ENCODE measurements around the gene SLC39A13.

The SLC39A13 gene

DNA sequence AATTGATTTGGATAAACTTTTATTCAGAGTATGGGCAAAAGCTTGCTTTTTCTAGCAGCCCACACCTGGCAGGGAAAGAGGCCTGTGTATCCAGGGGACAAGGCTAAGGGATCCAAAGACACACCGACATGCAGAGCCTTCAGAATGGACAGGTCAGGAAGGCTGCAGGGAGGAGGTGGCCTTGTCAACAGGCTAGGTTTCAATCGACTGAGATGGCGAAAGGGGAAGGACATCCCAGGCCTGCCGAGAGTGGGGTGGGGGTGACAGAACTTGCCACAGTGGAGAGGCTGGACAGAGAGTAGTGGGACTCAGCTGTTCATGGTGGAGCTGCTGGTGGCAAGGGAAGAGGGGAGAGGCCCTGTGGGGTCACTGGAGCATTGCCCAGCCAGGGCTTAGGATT lies 5.3 kb upstream of the SLC39A13 start:
- no peak for DNase-seq (ENCODE audit: low read depth)

GRCh38 chr11:47403571-47403970 lies 4.8 kb upstream of the SLC39A13 start:
- DNase-seq (ENCODE audit: low read depth): no peak

DNA sequence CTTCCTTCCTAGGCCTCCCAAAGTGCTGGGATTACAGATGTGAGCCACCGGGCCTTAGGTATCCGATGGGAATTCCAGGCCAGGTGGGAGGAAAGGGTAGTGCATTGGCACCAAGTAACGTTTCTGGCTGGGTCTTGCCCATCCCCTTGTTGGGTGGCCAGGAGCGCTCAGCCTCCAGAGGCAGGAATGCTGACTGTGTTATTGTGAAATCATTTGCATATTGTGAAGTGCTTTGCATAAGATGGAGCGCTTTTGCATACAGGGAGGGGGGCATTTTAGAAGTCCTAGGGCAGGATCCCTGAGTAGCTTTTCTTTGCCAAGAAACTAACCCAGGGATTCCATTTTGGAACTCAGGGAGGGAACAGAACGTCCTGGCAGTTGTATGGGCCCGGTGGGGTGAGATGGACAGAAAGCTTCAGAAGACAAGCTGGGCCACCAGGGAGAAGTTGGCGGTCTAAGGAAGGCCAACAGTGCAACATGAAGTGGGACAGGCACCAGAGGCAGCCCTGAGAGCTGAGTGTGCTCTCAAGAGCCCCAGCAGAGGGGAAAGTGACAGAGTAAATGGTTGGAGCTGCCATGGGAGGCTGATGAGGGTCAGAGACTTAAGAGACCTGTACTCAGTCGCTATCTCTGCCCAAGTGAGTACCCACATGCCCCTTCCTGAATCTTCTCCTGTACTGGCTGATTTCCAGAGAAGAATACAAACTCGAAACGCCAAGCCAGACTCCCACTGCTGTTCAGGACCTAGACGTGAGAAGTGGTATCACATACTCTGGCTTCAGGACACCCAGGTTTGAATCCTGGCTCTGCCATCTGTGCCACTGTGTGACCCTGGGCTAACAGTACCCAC lies 1.3 kb upstream of the SLC39A13 start:
- no peak for DNase-seq (ENCODE audit: low read depth)

- DNase-seq (ENCODE audit: low read depth): no peak
Measured at GRCh38 chr11:47408598-47409439, 429 bp downstream of the SLC39A13 start.

DNA sequence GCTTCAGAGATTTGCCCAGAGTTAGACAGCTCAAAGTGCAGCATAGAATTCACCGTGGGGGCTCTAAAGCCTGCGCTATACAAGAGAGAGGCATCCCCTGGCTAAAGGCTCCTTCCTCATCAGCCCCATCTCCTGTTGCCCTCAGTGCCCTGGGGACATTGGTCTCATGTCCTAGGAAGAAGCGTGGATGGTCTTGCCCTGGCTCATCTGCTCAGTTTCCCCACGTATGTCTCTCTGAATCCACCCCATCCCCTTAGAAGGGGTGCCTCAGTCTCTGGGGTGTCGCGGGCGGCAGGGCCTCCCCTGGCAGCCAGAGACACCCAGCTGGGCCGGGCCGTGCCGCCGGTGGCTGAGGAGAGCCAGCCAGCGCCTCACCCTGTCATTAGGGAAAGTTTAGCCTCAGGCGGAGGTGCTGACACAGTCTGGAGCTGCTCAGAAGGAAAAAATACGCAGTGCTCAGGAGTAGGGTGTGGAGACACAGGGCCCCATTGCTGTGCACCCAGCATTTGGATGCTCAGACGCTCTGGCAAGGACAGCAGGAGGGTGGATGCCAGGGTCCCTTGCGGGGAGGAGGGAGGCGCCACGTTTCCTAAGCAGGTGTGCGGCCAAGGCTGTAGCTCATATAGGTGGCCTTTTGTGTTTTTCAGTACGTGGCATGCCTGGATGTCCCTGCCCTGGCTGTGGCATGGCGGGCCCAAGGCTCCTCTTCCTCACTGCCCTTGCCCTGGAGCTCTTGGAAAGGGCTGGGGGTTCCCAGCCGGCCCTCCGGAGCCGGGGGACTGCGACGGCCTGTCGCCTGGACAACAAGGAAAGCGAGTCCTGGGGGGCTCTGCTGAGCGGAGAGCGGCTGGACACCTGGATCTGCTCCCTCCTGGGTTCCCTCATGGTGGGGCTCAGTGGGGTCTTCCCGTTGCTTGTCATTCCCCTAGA lies 1.3 kb downstream of the SLC39A13 start:
- DNase-seq (ENCODE audit: low read depth): no peak

DNA sequence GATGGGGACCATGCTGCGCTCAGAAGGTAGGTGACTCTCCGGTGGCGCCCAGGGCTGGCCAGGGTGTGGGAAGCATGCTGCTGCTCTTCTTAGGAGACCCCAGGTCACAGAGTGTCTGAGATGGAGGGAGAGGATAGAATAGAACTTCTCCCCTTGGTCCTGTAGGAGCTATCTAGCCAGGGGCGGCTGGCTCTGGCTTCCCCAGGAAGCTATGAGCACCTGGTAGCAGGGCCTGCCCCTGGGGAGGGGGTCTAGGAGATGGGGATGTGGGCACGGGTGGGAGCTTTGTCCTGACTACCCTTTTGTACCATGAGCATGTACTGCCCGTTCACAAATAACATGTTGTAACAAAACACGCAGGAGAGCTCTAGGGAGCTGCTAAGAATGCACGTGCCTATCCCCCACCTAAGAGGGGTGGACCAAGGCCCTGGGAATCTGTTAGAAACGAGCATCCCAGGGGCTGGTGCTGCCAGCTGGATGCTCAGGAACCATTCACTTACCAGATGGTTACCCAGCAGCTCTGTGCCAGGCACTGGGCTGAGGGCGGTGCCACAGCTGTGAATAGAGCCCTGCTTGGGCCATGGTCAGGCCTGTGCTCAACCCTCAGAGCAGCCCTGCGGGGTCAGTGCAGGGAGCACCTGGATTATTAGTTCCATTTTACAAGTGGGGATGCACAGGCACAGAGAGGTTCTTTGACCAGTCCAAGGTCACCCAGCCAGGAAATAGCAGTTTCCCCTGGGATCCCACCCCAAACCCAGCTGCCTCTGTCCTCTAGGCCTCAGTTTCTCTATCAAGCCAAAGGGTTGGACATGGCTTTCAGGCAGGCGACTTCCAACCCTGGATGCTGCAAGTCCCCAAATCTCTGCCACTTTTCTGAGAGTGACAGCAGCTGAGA lies 2.2 kb downstream of the SLC39A13 start:
- DNase-seq (ENCODE audit: low read depth): no peak

- DNase-seq (ENCODE audit: low read depth): peak; percentile 43
Measured at GRCh38 chr11:47411884-47412746, 3.7 kb downstream of the SLC39A13 start.

DNA sequence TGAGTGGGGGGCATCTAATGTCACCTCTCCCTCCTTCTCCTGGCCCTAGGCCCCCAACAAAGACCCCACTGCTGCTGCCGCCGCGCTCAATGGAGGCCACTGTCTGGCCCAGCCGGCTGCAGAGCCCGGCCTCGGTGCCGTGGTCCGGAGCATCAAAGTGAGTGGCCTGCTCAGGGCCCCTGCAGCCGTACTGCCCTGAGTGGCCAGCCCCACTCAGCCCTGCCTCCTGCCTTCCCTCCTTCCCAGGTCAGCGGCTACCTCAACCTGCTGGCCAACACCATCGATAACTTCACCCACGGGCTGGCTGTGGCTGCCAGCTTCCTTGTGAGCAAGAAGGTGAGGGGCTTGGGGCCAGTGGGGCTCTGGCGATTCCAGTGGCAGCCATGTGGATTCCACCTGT lies 5.0 kb downstream of the SLC39A13 start:
- no peak for DNase-seq (ENCODE audit: low read depth)

- DNase-seq (ENCODE audit: low read depth): no peak
Measured at GRCh38 chr11:47413908-47414684, 5.7 kb downstream of the SLC39A13 start.

DNA sequence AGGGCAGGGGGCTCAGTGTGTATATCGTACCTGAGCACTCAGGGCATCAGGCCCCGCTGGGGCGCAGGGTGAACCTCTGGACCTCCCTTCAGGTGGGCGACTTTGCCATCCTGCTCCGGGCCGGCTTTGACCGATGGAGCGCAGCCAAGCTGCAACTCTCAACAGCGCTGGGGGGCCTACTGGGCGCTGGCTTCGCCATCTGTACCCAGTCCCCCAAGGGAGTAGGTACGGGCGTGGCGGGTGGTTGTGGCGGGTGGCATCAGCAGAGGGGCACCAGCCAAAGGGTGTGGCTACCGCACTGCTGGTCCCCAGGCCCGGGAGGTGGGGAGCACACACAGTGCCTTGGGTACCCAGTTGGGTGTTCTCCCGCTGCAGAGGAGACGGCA lies 6.3 kb downstream of the SLC39A13 start:
- DNase-seq (ENCODE audit: low read depth): no peak

GRCh38 chr11:47415091-47415854 lies 6.9 kb downstream of the SLC39A13 start:
- DNase-seq (ENCODE audit: low read depth): no peak

- no peak for DNase-seq (ENCODE audit: low read depth)
Measured at GRCh38 chr11:47415949-47416472, 7.6 kb downstream of the SLC39A13 start.

DNA sequence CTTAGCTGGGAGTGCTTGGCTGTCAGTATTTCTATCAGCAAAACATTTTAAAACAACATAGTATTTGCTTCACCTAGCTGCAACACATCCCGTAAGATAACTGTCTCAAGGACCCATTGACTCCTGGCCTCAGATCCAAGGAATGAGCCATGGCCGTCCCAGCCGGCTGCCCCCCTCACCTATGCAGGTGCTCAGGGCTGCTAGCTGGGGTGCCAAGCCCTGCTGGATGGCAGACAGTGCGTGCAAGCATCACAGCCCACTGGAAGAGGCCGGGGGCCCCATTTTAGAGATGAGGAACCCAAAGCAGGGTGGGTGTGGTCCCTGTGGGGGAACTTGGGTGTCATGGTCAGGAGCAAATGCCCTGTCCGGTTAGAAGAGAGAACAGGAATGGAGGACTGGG lies 9.3 kb downstream of the SLC39A13 start:
- DNase-seq (ENCODE audit: low read depth): no peak

DNA sequence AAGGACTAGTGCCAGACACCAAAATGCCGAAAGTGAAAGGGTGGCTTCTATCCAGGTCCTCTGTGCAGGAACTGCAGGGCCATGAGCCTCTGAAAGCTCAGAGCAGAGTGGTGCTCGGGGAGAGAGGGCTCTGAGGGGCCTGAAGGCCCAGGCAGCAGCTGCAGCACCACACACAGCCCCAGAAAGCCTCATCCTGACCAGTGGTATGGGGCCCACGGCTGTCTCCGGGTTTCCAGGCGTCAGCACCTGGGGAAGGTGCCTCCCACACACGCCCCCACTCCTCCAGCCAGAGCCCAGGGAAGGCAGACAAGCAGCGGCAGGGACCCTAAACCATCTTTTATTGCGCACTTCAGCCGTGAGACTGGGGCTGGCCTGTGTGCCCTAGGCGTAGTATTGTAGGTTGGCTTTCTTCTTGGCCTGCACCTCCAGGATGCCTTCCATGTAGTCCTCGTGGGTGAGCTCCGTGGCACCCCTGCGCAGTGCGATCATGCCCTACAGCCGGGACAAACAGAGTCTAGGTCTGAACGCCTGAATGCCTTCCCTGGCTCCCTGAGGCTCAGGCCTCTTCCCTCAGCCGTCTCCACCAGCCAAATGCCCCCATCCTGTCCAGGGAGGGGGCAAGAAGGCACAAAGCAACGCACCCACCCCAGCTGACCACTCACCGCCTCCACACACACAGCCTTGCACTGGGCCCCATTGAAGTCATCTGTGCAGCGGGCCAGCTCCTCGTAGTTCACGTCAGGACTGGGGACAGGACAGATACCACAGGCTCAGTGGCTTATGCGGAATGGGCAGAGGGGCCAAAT lies 10.3 kb downstream of the SLC39A13 start:
- DNase-seq (ENCODE audit: low read depth): no peak

- no peak for DNase-seq (ENCODE audit: low read depth)
Measured at GRCh38 chr11:47425611-47426010, 17.2 kb downstream of the SLC39A13 start.

DNA sequence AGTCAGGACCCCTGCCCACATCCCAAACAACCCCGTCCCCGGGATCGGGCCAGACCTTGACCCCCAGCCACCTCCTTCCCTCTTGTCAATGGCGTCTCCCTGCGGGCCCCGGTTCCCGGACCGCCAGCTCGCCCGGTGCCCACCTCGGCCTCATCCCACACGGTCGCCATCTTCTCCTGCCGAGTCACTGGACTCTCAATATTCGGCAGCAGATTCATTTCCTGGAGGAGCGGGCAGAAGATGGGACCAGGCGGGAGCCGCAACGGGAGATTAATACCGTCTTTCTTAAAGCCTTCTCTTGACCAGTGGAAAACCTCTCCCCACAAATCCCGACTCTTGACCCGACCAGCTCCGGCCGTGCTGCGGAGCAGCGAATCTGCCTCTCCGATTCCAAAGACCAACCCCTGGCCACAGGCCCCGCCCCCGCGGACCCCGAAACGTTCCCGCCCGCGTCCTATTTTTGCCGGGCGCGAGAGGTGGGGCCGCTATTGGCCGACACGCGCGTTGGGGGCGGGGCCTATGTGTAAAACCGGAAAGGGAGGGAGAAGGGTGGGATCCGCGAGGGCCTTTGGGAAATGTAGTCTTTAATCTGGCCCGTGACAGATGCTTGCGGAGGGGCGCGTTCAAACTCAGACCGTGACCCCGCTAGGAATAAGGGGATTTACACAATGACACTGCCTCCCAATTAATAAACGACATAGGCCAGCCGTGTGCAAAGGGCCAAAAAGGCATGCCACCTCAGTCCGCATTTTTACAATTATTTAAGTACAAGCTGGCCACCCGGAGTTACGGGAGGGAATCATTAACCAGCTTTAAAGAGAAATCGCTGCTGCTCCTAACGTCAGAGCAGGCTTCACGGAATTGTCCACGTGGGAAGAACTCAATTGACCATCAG lies 17.9 kb downstream of the SLC39A13 start, which contains the start of gene PSMC3:
PSMC3 (minus strand) TSS at position 378 of the 895 bp plus-strand sequence; CDS start at position 218, 160 bp downstream.
- DNase-seq (ENCODE audit: low read depth): peak; percentile 99

All from activated gamma-delta T cell treated with anti-CD3 and anti-CD28 coated beads, Interleukin-2, amount 50 U/mL, for 16 hours (primary cell).